ENCODE measurements around the gene PHGDH. TPM values are rescaled to one million over a fixed set of nuclear protein-coding genes. Genes with fewer than 3 reads are reported as not detected.

PHGDH gene
- total RNA-seq, 1 donor from 2014 or later = 1.4 TPM

Other genes with a start within 250 kb of the PHGDH start
- gene HSD3B1, start 204.7 kb upstream of the PHGDH start, total RNA-seq = not detected in 2 replicates
- 21.1 and 23.1 TPM in 2 replicates for gene ZNF697, start 63.7 kb upstream of the PHGDH start, total RNA-seq
- not detected in 2 replicates for gene HMGCS2, start 57.0 kb downstream of the PHGDH start, total RNA-seq
- not detected in 2 replicates for gene REG4, start 99.5 kb downstream of the PHGDH start, total RNA-seq
- gene ADAM30, start 184.6 kb downstream of the PHGDH start, total RNA-seq = not detected in 2 replicates